ENCODE measurements around the gene SBF2.
"Not testable (repeated sequence)": the region's sequence is repeated elsewhere in the genome, so short reads cannot be mapped to it uniquely, and the experiment has no call there.

SBF2 gene

GRCh38 chr11:10044618-10045017 is 249.4 kb downstream of the SBF2 start:
- DNase-seq = no peak

- DNase-seq = no peak
These were observed 251.3 kb downstream of the SBF2 start for GRCh38 chr11:10042699-10043098.

- no peak for DNase-seq
These were observed 252.1 kb downstream of the SBF2 start for GRCh38 chr11:10041748-10042446.

- no peak for DNase-seq
These were observed 252.7 kb downstream of the SBF2 start for GRCh38 chr11:10041332-10041731.

GRCh38 chr11:10038521-10039302 is 255.3 kb downstream of the SBF2 start:
- DNase-seq = no peak

- DNase-seq = not testable (repeated sequence)
These were observed 258.1 kb downstream of the SBF2 start for GRCh38 chr11:10035932-10036331.

GRCh38 chr11:10032935-10033334 is 261.1 kb downstream of the SBF2 start:
- no peak for DNase-seq

GRCh38 chr11:10030122-10030490 is 263.9 kb downstream of the SBF2 start:
- DNase-seq = no peak

- no peak for DNase-seq
These were observed 264.5 kb downstream of the SBF2 start for GRCh38 chr11:10029386-10030121.

GRCh38 chr11:10026514-10026913 is 267.5 kb downstream of the SBF2 start:
- DNase-seq = no peak

- no peak for DNase-seq
These were observed 270.8 kb downstream of the SBF2 start for GRCh38 chr11:10023212-10023611.

GRCh38 chr11:10022764-10023163 is 271.3 kb downstream of the SBF2 start:
- DNase-seq = no peak

- DNase-seq = no peak
These were observed 272.5 kb downstream of the SBF2 start for GRCh38 chr11:10021563-10021962.

GRCh38 chr11:10019906-10020682 is 273.9 kb downstream of the SBF2 start:
- DNase-seq = no peak

GRCh38 chr11:10017911-10018310 is 276.1 kb downstream of the SBF2 start:
- DNase-seq = no peak

GRCh38 chr11:10017050-10017449 is 277.0 kb downstream of the SBF2 start:
- DNase-seq = no peak

- no peak for DNase-seq
These were observed 282.0 kb downstream of the SBF2 start for GRCh38 chr11:10012068-10012467.

- DNase-seq = no peak
These were observed 288.0 kb downstream of the SBF2 start for GRCh38 chr11:10005955-10006525.

GRCh38 chr11:10004526-10005113 is 289.4 kb downstream of the SBF2 start:
- no peak for DNase-seq

GRCh38 chr11:10002221-10002620 is 291.8 kb downstream of the SBF2 start:
- no peak for DNase-seq

GRCh38 chr11:9992306-9992705 is 301.7 kb downstream of the SBF2 start:
- no peak for DNase-seq
